ENCODE measurements around the gene GPR160.

GRCh38 chr3:170080605-170081004, 42.8 kb downstream of the GPR160 start:
- TF ChIP-seq, protein P1, sequence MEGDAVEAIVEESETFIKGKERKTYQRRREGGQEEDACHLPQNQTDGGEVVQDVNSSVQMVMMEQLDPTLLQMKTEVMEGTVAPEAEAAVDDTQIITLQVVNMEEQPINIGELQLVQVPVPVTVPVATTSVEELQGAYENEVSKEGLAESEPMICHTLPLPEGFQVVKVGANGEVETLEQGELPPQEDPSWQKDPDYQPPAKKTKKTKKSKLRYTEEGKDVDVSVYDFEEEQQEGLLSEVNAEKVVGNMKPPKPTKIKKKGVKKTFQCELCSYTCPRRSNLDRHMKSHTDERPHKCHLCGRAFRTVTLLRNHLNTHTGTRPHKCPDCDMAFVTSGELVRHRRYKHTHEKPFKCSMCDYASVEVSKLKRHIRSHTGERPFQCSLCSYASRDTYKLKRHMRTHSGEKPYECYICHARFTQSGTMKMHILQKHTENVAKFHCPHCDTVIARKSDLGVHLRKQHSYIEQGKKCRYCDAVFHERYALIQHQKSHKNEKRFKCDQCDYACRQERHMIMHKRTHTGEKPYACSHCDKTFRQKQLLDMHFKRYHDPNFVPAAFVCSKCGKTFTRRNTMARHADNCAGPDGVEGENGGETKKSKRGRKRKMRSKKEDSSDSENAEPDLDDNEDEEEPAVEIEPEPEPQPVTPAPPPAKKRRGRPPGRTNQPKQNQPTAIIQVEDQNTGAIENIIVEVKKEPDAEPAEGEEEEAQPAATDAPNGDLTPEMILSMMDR (IDR thresholded peaks at IDR 0.05; ENCODE audit: insufficient read depth, low read length) = no peak
- TF ChIP-seq REST (IDR thresholded peaks at IDR 0.05; ENCODE audit: insufficient replicate concordance, low read depth) = no peak
- TF ChIP-seq POLR2AphosphoS5 (IDR thresholded peaks at IDR 0.05; ENCODE audit: low read depth) = no peak
- no peak for TF ChIP-seq GABPA (IDR thresholded peaks at IDR 0.05; ENCODE audit: low read depth)
